ENCODE results near the gene TMEM52. TPM values are rescaled to one million over a fixed set of nuclear protein-coding genes. Genes with fewer than 3 reads are reported as not detected.
A peak's percentile ranks its signal among the peaks of the same experiment; 100 is the strongest.

Gene TMEM52
- total RNA-seq, 1 donor from 2014 or later = 2.4 TPM

DNA sequence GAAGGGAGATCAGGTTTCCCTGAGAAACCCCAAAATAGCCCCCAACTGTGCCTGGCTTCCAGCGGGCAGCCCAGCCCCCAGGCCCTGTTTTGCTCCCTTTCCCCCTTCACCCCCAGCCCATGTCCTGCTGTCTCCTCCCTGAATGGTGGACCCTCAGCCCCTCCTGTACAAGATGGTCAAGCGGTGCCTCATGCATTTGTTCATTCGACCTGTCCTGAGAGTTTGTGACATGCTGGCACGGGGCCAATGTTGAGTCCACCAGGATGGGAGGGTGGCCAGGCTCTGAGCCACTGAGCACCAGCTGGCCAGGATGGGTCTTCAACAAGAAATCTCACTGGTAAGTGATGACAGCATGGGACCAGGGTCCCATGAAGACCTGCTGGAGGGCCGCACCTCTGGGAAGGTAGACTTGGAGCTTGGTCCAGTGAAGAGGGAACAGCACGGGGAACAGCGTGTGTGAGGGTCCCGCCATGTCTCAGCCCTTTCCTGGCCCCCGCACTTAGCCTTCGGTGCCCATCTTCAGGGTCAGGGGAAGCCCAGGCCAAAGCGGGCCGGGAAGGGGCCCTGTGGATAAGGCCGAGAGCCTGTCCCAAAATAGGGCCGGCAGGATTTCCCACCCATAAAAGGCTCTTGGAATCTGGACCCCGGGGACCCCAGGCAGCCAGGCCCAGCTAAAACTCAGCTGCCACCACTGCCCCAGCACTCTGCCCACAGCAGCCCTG lies 3.9 kb downstream of the TMEM52 start, which contains the start of gene CALML6:
Gene CALML6, plus strand, starts transcription at position 290 of the 722 bp plus-strand sequence. Its CDS starts 21 bp downstream, at position 311.
- DNase-seq (ENCODE audit: low spot score) = no peak

DNA sequence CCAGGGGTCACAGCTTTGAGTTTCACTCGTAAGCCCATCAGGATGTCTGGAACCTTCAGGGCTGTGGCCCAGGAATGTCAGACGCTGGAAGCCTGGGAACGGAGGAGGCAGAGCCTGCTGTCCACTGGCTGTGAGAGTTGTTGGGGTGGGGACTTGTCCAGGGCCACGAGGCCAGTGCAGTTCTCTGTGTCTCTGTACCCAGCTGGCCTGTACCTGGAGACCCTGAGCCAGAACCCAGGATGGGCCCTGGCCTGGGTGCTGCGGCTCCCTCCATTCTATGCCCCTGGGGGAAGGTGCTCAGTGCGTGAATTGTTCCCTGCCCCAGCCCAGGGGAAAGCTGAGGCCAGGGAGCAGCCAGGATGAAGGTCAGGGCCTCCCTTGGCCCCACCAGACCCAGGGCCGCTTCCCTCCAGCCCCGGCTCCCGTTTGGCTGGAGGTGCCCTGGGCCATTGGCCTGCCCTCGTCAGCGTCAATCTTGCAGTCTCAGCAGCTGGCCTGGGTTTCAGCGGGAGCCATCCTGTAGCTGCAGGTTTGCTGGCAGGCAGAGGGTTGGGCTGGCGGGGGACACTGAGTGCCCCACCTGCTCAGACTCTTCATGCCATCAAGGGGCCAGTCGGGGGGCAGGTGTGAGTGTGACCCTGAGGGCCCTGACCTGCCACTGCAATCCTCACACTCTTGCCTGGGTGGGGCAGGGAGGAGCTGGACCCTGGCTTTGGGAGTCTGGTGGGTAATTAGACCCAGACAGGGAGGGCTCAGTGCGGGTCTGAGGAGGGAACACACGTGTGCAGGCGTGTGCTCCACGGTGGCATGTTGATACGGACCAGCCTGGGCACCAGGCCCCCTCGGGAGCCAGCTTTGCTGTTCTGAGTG lies 4.7 kb downstream of the TMEM52 start:
- no peak for DNase-seq (ENCODE audit: low spot score)

DNA sequence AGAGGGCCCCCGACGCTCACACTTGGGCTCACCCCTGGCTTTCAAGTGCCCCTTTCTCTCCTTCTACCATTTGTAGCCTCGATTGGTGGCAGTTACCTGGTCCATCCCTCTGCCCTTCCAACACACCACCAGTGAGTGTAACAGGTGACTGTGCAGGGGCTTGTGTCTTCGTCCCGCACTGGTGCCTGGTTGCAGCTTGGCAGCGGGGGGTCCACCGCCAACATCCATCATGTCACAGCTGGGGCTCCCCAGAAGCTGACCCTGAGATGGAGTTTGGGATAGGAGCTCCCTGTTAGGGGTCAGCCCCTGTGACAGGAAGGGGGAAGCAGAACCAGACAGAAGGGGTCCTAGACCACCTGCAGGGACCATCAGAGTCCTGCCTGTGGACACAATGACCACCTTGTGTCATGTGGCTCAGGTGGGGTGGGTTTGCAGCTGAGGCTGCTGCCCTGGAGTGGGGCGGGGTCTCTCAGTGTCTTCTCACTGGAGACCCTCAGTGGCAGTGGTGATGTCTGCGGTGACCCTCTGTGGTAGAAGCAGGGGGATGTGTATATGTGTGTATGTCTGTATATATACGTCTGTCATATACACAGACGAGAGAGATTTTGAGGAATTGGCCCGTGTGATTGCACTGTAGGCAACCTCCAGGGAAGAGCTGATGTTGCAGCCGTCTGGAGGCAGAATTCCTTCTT lies 7.6 kb downstream of the TMEM52 start:
- no peak for DNase-seq (ENCODE audit: low spot score)

DNA sequence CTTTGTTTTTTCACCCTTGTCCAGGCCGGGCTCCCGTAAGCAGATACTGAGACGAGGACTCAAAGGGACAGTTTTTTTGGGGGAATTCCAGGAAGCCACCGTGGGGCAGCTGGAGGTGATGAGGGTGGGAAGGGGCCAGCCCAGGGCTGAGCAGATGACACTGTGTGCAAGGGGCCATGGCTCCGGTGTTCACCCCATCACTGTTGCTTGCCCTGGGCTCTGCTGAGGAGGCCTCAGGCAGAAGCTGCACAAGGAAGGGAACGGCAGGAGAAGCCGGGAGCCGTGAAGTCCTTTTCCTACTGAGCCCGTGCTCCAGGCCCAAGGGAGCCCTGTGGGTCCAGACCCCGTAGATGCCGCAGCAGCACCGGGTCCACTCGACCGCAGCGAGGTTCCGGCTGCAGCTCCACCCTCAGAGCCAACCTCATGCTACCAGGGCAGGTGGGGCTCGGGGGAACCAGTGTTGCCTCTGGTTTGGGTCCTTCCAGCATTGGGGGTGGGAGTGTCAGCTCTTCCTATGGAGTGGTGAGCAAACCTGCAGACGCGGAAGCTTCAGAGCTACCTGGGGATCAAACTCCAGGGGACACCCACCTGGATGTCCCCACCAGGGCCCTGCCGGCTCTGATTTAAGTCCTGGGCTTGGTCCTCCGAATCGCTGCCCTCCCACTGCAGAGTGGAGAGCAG lies 8.3 kb downstream of the TMEM52 start:
- DNase-seq (ENCODE audit: low spot score) = no peak

DNA sequence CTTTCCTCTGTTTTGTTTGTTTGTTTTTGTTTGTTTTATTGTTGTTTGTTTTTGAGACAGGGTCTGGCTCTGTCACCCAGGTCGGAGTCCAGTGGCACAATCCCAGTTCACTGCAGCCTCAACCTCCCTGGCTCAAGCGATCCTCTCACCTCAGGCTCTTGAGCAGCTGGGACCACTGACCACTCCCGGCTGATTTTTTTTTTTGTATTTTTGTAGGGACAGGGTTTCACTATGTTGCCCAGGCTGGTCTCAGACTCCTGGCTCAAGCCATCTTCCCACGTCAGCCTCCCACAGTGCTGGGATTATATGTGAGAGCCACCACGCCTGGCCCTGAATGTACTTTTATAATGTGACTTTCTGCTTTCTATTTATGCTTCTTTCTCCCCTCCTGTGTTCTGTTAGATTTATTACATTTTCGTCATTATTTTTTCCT lies 9.0 kb downstream of the TMEM52 start:
- DNase-seq (ENCODE audit: low spot score) = no peak

DNA sequence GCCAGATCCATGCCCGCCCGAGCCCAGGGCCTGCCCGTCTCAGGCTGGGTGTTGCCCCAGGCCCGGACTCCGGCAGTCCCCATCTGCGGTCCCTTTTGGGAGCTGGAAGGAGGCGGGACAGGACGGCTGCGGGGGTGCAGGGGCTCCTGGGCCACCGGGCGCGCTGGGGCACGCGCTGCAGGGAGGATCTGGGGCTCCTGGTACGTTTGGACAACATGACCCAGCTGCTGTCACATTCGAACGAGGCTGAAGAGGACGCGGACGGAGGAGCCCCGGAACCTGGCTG lies 10.6 kb downstream of the TMEM52 start:
- no peak for DNase-seq (ENCODE audit: low spot score)

DNA sequence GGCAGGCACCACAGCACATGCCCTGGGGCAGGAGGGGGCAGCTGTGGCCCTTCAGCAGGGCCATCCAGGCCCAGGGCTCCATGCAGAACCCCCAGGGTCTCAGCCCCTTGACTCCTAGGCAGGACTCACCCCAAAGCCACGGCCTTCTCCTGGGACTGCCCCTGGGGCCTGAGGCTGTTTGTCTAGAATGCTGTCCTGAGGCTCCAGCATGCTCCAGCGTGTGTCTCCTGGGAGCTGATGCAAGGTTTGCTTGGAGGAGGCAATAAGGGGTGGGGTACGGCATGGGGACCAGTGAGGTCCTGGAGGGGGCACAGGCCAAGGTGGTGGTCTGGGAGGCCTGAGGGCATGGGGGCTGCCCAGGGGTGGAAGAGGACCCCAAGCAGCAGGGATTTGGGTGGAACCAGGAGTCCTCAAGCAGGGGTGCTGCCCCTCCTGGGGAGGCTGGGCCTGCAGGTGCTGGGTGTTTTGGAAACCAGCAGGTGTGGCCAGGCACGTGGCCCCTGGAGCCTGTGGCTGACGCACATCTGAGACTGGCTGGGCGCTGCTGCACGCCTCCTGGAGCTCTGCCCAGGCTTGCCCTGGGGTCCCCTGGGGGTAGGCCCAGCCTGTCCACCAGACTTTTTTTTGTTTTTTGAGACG lies 11.9 kb downstream of the TMEM52 start:
- DNase-seq (ENCODE audit: low spot score) = no peak

DNA sequence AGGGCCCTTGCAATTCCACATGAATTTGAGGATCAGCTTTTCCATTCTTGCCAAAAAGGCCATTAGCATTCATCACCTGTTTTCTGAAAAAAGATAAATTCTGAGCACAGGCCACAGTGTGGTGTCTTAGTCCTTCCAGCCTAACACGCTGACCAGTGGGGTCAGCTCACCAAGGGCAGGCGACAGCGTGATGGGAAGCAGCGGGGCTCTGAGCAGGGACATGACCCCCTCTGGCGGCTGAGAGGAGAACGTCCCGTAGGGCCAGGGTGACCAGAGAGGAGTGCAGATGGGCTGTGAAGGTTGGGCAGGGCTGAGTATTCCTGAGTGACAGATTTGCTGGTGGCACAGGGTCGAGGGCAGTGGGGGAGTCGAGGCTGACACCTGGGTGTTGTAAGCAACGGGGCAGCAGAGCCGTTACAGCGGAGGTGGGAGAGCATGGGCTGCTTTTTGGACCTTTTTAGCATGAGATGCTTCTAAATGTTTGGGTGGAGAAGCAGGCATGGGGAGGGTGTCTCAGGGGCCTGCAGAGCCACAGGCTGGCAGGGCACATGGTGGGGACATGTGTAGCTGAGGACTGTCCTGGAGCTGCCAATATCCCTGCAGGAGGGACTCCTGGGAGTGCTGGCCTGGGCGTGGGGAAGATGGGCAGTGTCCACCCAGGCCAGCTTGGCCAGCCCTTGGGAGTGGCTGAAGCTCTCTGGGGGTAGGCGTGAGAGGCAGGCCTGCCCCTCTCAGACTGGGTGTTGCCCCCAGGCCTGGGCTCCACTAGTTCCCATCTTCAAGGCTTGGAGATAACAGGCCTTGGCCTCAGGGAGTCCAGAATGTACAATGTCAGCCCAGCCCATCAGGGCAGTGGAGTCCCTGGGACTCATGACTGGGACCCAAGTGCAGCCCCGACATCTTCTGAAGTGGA lies 12.6 kb downstream of the TMEM52 start:
- peak; percentile 84 for DNase-seq (ENCODE audit: low spot score)

DNA sequence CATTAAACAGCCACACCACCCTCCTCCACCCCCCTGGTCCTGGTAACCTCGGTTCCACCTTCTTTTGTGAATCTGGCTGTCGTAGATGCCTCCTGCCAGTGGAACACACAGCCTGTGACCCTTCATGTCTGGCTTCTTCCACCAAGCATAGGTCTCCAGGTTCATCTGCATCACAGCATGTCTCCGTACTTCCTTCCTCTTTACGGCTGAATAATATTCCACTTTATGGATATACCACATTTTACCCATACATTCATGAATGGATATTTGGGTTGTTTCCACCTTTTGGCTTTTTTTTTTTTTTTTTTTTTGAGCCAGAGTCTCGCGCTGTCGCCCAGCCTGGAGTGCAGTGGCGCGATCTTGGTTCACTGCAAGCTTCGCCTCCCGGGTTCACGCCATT lies 15.9 kb downstream of the TMEM52 start:
- DNase-seq (ENCODE audit: low spot score) = no peak

DNA sequence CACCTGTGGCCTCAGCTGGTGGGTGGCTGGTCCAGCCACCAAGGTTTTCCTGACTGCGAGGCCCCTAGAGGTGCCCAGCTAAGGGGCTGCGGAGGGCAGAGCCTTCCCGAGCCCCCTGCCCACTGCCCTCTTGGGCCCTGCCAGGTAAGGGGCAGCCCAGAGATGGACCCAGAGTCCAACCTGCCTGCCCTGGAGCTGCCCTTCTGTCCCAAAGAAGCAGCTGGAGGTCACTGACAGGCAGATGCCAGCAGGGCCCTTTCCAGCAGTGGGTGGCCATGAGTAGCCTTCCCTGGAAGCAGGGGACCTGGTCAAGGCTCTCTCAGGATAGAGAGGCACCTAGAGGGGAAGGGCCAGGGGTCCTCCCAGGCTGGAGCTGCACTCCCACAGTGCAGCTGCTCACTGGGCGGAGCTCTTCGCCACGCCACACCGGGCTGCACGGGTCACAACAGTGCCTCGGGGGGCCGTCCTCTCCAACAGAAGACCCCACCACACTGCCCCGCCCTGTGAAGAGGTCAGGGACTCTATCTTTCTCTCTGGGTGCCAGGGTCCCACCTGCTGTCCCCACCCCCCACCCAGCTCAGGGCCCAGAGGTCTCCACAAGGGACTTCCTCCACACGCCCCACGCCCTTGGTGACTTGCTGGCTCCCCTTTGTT lies 17.3 kb downstream of the TMEM52 start:
- DNase-seq (ENCODE audit: low spot score) = no peak

DNA sequence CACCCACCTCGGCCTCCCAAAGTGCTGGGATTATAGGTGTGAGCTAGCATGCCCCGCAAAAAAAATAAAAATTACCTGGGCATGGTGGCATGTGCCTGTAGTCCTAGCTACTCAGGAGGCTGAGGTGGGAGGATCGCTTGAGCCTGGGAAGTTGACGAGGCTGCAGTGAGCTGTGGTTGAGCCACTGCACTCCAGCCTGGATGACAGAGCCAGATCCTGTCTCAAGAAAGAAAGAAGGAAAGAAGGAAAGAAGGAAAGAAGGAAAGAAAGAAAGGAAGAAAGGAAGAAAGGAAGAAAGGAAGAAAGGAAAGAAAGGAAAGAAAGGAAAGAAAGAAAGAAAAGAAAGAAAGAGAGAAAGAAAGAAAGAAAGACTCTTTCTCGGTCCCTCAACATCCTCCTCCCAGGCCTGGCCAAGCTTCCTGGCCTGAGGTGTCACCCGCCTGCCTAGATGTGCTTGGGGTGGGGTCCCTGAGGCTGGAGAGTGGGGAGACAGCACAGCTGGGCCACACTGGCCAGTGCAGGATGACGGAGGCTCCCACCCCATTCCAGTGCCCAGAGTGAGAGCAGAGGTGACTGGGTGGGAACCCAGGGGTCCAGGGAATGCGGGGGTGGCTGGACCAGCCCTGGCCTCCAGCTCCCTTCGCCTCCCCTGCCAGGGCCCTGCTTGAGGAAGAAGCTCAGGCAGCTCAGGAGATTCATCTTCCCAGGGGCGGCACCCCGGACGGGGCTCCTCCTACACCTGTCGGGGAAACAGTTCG lies 18.0 kb downstream of the TMEM52 start:
- no peak for DNase-seq (ENCODE audit: low spot score)

DNA sequence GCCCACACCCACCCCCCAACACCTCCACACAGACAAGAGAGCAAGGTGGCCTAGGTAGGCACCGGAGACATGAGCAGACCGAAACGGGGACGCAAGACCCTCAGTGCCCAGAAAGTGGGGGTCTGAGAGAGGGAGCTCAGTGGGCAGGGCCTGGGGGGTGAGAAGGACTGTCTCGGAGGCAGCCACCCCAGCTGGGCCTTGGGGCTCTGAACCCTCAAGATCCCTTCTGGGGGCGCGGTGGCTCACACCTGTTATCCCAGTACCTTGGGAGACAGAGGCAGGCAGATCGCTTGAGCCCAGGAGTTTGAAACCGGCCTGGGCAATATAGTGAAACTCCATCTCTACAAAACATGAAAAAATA lies 19.1 kb downstream of the TMEM52 start:
- DNase-seq (ENCODE audit: low spot score) = no peak

DNA sequence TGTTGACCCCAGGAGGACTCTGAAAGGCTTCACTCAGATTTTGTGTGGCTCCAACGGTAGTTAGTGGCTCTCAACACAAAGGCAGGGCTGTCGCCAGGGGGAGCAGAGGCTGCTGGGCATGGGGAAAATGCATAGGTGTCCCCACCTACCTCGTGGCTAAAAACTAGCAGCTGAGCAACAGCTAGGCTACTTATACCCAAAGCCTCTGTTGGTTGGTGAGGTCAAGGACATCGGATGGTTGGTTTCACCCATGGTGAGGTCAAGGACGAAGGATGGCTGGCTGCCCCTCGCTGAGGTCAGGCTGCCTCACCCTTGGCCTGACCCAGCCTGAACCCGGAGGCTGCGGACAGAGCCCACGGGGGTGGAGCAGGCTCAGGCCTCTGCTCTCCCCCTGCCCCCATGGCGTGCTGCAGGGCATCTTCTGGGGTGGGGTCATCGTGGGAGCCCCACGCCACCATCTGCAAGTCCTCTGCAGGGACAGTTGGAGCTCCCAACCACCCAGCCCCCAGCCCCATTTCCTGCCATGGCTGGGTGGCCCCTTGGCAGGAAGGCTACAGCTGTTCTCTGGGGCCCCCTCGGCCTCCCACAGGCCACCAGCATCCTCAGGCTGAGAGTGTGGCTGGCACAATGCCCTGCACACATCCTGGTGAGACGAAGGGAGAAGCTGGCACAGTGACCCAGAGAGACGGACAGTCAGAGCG lies 19.7 kb downstream of the TMEM52 start:
- no peak for DNase-seq (ENCODE audit: low spot score)

DNA sequence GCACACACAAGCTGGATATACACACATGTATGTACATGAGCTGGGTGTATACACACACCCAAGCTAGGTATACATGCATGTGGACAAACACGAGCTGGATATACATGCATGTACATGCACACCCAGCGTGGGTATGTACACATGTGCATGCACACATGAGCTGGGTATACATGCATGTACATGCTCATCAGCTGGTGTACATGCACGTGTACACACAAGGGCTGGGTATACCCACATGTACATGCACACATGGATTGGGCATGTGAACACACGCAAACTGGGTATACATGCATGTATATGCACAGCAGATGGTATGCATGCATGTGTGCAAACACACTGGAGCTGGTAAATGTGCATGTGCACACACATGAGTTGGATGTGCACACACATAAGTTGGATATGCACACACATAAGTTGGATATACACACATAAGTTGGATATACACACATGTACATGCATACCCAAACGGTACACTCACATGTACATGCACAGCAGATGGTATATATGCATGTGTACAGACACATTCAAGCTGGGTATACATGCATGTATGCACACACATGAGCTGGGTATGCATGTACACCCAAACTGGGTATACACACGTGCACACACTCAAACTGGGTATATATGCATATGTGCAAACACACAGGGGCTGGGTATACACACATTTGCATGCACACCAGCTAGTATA lies 20.7 kb downstream of the TMEM52 start:
- no peak for DNase-seq (ENCODE audit: low spot score)

DNA sequence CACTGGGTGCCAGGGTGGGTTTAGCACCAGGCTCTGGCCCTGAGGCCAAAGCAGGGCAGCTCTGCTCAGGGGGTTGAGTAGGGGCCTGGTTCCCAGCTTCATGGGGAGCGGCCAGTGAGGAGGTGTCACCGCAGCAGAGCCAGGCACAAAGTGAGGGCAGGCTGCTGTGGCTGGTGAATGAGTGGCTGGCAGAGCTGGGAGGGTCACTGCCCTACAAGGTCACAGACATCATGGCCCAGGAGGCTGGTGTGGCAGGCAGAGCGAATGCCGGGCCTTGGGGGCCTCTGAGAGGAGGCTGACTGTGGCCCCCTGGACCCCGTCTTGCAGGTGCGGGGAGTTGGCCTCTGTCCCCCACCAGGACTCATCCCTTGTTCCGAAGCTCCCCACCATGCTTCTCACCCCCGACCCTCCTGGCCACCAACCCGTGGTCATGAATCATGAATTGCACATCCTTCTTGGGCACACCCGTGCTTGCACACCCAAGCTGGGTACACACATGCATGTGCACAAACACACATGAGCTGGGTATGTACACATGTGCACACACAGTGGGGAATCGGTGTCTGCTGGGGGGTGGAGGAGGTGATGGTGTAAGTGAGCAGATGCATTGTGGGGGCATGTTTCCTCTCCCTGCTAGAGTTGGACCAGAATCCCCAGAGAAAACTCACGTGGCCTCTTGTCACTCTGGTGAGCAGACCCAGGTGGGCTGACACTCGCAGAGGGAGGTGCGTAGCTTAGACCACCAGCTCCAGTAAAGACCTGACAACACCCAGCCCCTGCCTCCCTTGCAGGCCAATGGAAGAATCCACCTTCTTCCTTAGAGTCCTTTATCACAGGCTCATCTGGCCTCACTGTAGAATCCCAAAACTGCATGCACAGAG lies 23.4 kb downstream of the TMEM52 start:
- no peak for DNase-seq (ENCODE audit: low spot score)

DNA sequence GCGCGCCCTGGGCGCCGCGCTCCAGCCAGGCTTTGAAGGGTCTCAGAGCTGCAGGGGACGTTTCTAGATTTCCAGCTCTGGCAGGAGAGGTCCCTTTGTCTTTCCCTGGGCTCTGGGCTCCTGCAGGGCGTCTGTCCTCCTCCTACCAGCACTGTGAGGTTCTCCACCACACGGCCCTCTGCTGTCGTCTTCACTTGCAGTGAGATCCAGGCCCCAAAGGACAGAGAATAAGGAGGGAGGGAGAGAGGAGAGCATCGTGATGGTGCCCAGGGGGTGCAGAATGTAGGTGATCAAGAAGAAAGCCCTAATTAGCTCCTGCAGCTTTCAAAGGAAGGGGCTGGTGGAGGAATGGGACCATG lies 24.0 kb downstream of the TMEM52 start:
- DNase-seq (ENCODE audit: low spot score) = no peak
